ENCODE results near the gene KLHL17. TPM values are rescaled to one million over a fixed set of nuclear protein-coding genes. Genes with fewer than 3 reads are reported as not detected.

The KLHL17 gene
- total RNA-seq, 2 donors from 2014 or later = 4.2 to 15.3 TPM

DNA sequence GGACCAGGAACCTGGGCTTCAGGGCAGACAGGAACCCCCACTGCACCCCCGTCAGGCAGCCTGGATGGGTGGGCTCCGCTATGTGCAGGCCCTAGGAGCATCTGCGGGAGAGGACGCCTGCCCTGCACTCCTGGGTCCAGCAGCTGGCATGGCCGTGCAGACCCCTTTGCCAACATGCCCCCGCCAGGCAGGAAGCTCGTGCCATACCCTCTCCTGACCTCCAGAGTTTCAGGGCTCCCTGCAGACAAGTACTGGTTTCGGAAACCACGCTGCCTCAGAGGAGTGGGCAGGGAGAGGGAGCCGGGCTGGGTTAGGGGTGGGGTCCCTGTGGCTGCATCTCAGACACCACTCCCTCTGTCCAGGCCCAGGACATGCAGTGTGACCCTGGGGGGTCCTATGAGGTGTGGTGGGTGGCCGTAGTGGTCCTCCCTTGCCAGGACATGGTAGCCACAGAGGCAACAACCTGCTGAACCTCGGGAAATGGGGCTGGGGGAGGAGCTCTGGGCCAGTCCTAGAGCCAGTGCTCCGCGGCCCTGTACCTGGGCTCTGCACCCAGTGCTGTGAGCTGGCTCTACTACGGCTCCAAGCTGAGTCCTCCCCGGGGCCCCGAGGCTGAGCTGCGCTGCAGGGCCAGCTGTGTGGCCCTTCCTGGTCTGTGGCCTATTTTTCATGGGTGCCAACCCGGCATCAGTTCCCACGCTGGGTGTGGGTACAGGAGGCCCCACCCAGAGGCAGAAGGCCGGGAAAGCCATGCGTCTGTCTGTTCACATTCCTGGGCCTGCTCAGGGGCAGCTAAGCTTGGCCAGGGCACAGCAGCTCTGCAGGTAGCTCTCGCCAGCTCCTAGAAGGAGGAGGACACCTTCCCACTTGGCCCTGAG, 7.3 kb downstream of the KLHL17 start:
- H3K27ac ChIP-seq = no peak overlapping the region
- H3K9me3 ChIP-seq = no peaks in the 10 kb centered on the region
- TF ChIP-seq, protein P1, sequence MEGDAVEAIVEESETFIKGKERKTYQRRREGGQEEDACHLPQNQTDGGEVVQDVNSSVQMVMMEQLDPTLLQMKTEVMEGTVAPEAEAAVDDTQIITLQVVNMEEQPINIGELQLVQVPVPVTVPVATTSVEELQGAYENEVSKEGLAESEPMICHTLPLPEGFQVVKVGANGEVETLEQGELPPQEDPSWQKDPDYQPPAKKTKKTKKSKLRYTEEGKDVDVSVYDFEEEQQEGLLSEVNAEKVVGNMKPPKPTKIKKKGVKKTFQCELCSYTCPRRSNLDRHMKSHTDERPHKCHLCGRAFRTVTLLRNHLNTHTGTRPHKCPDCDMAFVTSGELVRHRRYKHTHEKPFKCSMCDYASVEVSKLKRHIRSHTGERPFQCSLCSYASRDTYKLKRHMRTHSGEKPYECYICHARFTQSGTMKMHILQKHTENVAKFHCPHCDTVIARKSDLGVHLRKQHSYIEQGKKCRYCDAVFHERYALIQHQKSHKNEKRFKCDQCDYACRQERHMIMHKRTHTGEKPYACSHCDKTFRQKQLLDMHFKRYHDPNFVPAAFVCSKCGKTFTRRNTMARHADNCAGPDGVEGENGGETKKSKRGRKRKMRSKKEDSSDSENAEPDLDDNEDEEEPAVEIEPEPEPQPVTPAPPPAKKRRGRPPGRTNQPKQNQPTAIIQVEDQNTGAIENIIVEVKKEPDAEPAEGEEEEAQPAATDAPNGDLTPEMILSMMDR (IDR thresholded peaks at IDR 0.05) = no peak
- no peaks in the 10 kb centered on the region for H3K36me3 ChIP-seq
- H3K4me3 ChIP-seq = peak overlapping the region; percentile 92
- DNase-seq (ENCODE audit: low spot score) = no peak
- H3K27me3 ChIP-seq (replicated peaks; ENCODE audit: insufficient read depth) = peaks cover 5% of the 10 kb centered on the region
- peaks cover 6 to 9% of the 10 kb centered on the region in 2 donors for H3K4me1 ChIP-seq (ENCODE audit: control insufficient read depth in 1 of 2, low read depth in 2 of 2)
- no peak for ATAC-seq (ENCODE audit: insufficient number of reproducible peaks, low FRiP score, low read depth)

DNA sequence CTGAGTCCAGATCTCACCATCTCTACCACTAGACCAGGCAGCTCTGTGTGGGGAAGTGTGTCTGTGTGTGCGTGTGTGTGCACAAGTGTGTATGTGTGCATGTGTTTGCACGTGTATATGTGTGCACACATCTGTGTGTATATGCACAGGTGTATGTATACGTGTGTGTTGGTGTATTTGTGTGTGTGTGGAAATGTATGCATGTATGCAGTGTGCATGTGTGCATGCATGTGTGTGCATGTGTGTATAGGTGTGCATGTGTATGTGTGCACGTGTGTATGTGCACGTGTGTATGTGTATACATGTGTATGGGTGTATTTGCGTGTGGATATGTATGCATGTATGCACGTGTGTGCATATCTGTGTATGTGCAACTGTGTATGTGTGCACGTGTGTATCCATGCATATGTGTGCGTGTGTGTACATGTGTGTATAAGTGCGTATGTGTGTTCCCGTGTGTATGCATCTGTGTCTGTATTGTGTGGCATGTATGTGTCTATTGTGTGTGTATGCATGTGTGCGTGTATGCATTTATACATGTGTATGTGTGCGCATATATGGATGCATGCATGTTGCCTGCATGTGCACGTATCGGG, 9.0 kb downstream of the KLHL17 start:
- no peak for ATAC-seq (ENCODE audit: insufficient number of reproducible peaks, low FRiP score, low read depth)
- H3K27me3 ChIP-seq (replicated peaks; ENCODE audit: insufficient read depth) = peaks cover 5% of the 10 kb centered on the region
- DNase-seq (ENCODE audit: low spot score) = no peak
- no peak overlapping the region for H3K4me3 ChIP-seq
- peaks cover 6 to 9% of the 10 kb centered on the region in 2 donors for H3K4me1 ChIP-seq (ENCODE audit: control insufficient read depth in 1 of 2, low read depth in 2 of 2)
- no peaks in the 10 kb centered on the region for H3K36me3 ChIP-seq
- no peaks in the 10 kb centered on the region for H3K9me3 ChIP-seq
- TF ChIP-seq, protein P1 (IDR thresholded peaks at IDR 0.05) = no peak
- H3K27ac ChIP-seq = no peak overlapping the region

DNA sequence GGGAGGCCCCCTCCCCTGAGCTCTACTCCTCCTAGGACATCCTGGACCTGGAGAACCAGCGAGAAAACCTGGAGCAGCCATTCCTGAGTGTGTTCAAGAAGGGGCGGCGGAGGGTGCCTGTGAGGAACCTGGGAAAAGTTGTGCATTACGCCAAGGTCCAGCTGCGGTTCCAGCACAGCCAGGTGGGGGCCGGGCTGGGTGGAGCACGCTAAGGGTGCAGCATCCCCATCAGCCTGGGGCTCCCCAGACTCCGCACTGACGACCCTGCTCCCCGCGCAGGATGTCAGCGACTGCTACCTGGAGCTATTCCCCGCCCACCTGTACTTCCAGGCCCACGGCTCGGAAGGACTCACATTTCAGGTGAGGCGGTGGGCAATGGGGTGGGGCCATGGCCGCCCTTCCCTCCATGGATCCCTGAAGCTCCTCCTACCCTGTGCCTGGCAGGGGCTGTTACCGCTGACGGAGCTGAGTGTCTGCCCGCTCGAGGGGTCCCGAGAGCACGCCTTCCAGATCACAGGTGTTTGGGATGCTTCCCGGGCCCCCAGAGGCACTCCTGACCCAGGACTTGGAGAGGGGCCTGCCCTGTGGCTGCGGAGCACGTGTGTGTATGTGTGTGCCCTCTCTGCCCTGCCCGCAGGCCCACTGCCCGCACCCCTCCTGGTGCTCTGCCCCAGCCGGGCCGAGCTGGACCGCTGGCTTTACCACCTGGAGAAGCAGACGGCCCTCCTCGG, 10.0 kb downstream of the KLHL17 start:
- peaks cover 5% of the 10 kb centered on the region for H3K27me3 ChIP-seq (replicated peaks; ENCODE audit: insufficient read depth)
- peaks cover 6 to 9% of the 10 kb centered on the region in 2 donors for H3K4me1 ChIP-seq (ENCODE audit: control insufficient read depth in 1 of 2, low read depth in 2 of 2)
- no peak overlapping the region for H3K27ac ChIP-seq
- no peaks in the 10 kb centered on the region for H3K36me3 ChIP-seq
- H3K4me3 ChIP-seq = no peak overlapping the region
- no peak for DNase-seq (ENCODE audit: low spot score)
- TF ChIP-seq, protein P1 (IDR thresholded peaks at IDR 0.05) = no peak
- H3K9me3 ChIP-seq = no peaks in the 10 kb centered on the region
- no peak for ATAC-seq (ENCODE audit: insufficient number of reproducible peaks, low FRiP score, low read depth)

DNA sequence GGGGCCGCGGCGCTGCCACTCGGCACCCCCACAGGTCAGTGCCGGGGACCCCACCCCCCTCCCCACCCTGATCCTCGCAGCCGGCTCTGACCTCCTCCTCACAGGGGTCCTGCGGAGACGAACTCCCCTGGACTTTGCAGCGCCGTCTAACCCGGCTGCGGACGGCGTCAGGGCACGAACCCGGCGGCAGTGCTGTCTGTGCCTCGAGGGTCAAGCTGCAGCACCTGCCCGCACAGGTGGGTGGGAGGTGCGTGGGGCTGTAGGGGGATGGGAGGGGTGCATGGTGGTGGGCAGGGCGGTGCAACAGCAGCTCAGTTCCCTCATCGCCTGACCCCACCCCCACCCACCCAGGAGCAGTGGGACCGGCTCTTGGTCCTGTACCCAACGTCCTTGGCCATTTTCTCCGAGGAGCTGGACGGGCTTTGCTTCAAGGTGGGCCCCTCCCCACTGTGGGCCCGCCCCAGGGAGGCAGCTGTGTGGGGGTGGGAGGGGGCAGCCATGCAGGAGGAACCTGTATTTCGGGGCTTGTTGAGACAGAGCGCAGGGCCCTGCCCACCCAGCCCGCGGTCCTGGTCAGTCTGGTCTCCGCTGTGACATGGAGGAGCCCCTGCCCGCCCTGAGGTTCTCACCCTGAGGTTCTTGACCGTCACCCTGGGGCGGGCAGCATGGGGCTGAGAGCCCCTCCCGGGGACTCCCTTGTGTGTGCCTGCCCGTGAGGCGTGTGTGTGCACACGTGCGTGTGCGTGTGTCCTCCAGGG, 10.8 kb downstream of the KLHL17 start:
- no peak overlapping the region for H3K27ac ChIP-seq
- H3K9me3 ChIP-seq = no peaks in the 10 kb centered on the region
- DNase-seq (ENCODE audit: low spot score) = no peak
- ATAC-seq (ENCODE audit: insufficient number of reproducible peaks, low FRiP score, low read depth) = no peak
- H3K27me3 ChIP-seq (replicated peaks; ENCODE audit: insufficient read depth) = peaks cover 5% of the 10 kb centered on the region
- H3K4me3 ChIP-seq = no peak overlapping the region
- no peaks in the 10 kb centered on the region for H3K36me3 ChIP-seq
- H3K4me1 ChIP-seq (ENCODE audit: control insufficient read depth in 1 of 2, low read depth in 2 of 2) = peaks cover 4 to 9% of the 10 kb centered on the region in 2 donors
- TF ChIP-seq, protein P1 (IDR thresholded peaks at IDR 0.05) = no peak
